HEK293 (cell line): ENCODE data around the gene WDCP.

Experiments used
- EGR2 ChIP-seq: fragments of 450-650 bp; formaldehyde crosslinking; IDR thresholded peaks from 2 replicates; pipeline ENCODE4 v1.5.1; 2016; ENCODE audit warnings: low read depth, missing biosample characterization, missing genetic modification characterization
- FEZF1 ChIP-seq: fragments of 450-650 bp; formaldehyde crosslinking; IDR thresholded peaks from 2 replicates; pipeline ENCODE4 v1.5.1; 2016; ENCODE audit warnings: missing biosample characterization, missing genetic modification characterization
- GLIS2 ChIP-seq: fragments of 450-650 bp; formaldehyde crosslinking; IDR thresholded peaks from 2 replicates; pipeline ENCODE4 v1.5.1; 2016; ENCODE audit warnings: missing biosample characterization, missing genetic modification characterization
- IKZF3 ChIP-seq: fragments of 450-650 bp; IDR thresholded peaks from 2 replicates; pipeline ENCODE4 v1.5.0; 2018; ENCODE audit warnings: missing biosample characterization, mild to moderate bottlenecking, missing genetic modification characterization, moderate library complexity
- KLF7 ChIP-seq: fragments of 450-650 bp; formaldehyde crosslinking; IDR thresholded peaks from 2 replicates; pipeline ENCODE4 v1.5.1; 2016; ENCODE audit warnings: missing biosample characterization, missing genetic modification characterization, borderline replicate concordance
- KLF9 ChIP-seq: fragments of 450-650 bp; formaldehyde crosslinking; IDR thresholded peaks from 2 replicates; pipeline ENCODE4 v1.5.1; 2016; ENCODE audit warnings: missing biosample characterization, missing genetic modification characterization, low read depth
- MZF1 ChIP-seq: fragments of 450-650 bp; formaldehyde crosslinking; IDR thresholded peaks from 2 replicates; pipeline ENCODE4 v1.5.1; 2017; ENCODE audit warnings: missing biosample characterization, missing genetic modification characterization, borderline replicate concordance
- PRDM1 ChIP-seq: fragments of 450-650 bp; formaldehyde crosslinking; IDR thresholded peaks from 2 replicates; pipeline ENCODE4; 2016; ENCODE audit warnings: missing biosample characterization, missing genetic modification characterization
- SALL2 ChIP-seq: fragments of 450-650 bp; formaldehyde crosslinking; IDR thresholded peaks from 2 replicates; pipeline ENCODE4 v1.5.0; 2017; ENCODE audit warnings: missing biosample characterization, mild to moderate bottlenecking, missing genetic modification characterization, borderline replicate concordance
- TSHZ1 ChIP-seq: fragments of 450-650 bp; formaldehyde crosslinking; IDR thresholded peaks from 2 replicates; pipeline ENCODE4 v1.5.1; 2016; ENCODE audit warnings: missing biosample characterization, missing genetic modification characterization, borderline replicate concordance
- ZBTB48 ChIP-seq: fragments of 450-650 bp; formaldehyde crosslinking; IDR thresholded peaks from 2 replicates; pipeline ENCODE4 v1.5.1; 2016; ENCODE audit warnings: missing biosample characterization, missing genetic modification characterization
- ZBTB49 ChIP-seq: fragments of 450-650 bp; formaldehyde crosslinking; IDR thresholded peaks from 2 replicates; pipeline ENCODE4 v1.5.1; 2016; ENCODE audit warnings: missing biosample characterization, missing genetic modification characterization, low read depth
- ZFHX2 ChIP-seq: fragments of 450-650 bp; formaldehyde crosslinking; conservative IDR thresholded peaks from 2 replicates; pipeline ENCODE4 v1.5.1; 2016; ENCODE audit warnings: missing biosample characterization, missing genetic modification characterization
- ZFP37 ChIP-seq: fragments of 450-650 bp; formaldehyde crosslinking; IDR thresholded peaks from 2 replicates; pipeline ENCODE4 v1.5.1; 2016; ENCODE audit warnings: missing biosample characterization, missing genetic modification characterization
- ZNF10 ChIP-seq: fragments of 450-650 bp; formaldehyde crosslinking; IDR thresholded peaks from 2 replicates; pipeline ENCODE4 v1.5.1; 2017; ENCODE audit warnings: missing biosample characterization, missing genetic modification characterization
- ZNF112 ChIP-seq: fragments of 450-650 bp; formaldehyde crosslinking; IDR thresholded peaks from 2 replicates; pipeline ENCODE4 v1.5.0; 2017; ENCODE audit warnings: missing biosample characterization, missing genetic modification characterization
- ZNF121 ChIP-seq: fragments of 450-650 bp; formaldehyde crosslinking; IDR thresholded peaks from 2 replicates; pipeline ENCODE4 v1.5.1; 2016; ENCODE audit warnings: missing biosample characterization, missing genetic modification characterization
- ZNF133 ChIP-seq: fragments of 450-650 bp; formaldehyde crosslinking; IDR thresholded peaks from 2 replicates; pipeline ENCODE4 v1.5.1; 2016; ENCODE audit warnings: missing biosample characterization, missing genetic modification characterization
- ZNF239 ChIP-seq: fragments of 450-650 bp; formaldehyde crosslinking; IDR thresholded peaks from 2 replicates; pipeline ENCODE4 v1.5.1; 2016; ENCODE audit warnings: missing biosample characterization, missing genetic modification characterization
- ZNF394 ChIP-seq: fragments of 450-650 bp; formaldehyde crosslinking; IDR thresholded peaks from 2 replicates; pipeline ENCODE4 v1.5.1; 2016; ENCODE audit warnings: missing biosample characterization, missing genetic modification characterization, mild to moderate bottlenecking, moderate library complexity, borderline replicate concordance
- ZNF548 ChIP-seq: fragments of 450-650 bp; formaldehyde crosslinking; IDR thresholded peaks from 2 replicates; pipeline ENCODE4 v1.5.1; 2016; ENCODE audit warnings: missing biosample characterization, missing genetic modification characterization
- ZNF629 ChIP-seq: fragments of 450-650 bp; formaldehyde crosslinking; IDR thresholded peaks from 2 replicates; pipeline ENCODE4 v1.5.1; 2017; ENCODE audit warnings: missing biosample characterization, missing genetic modification characterization
- ZNF660 ChIP-seq: fragments of 450-650 bp; IDR thresholded peaks from 2 replicates; pipeline ENCODE4 v1.5.1; 2018; ENCODE audit warnings: missing biosample characterization, mild to moderate bottlenecking, missing genetic modification characterization
- ZNF785 ChIP-seq: fragments of 450-650 bp; formaldehyde crosslinking; IDR thresholded peaks from 2 replicates; pipeline ENCODE4 v1.5.1; 2016; ENCODE audit warnings: missing biosample characterization, missing genetic modification characterization
- ZNF830 ChIP-seq: fragments of 450-650 bp; IDR thresholded peaks from 2 replicates; pipeline ENCODE4 v1.5.0; 2018; ENCODE audit warnings: missing biosample characterization, missing genetic modification characterization, low read depth, mild to moderate bottlenecking, moderate library complexity
- ZSCAN16 ChIP-seq: fragments of 450-650 bp; formaldehyde crosslinking; IDR thresholded peaks from 2 replicates; pipeline ENCODE4 v1.5.1; 2016; ENCODE audit warnings: missing biosample characterization, missing genetic modification characterization
- ZSCAN5A ChIP-seq: fragments of 450-650 bp; formaldehyde crosslinking; IDR thresholded peaks from 2 replicates; pipeline ENCODE4 v1.5.1; 2016; ENCODE audit warnings: missing biosample characterization, missing genetic modification characterization
- TF ChIP-seq, protein P1 (sequence below): fragments of 450-650 bp; formaldehyde crosslinking; IDR thresholded peaks from 2 replicates; pipeline ENCODE4 v1.5.1; 2016; ENCODE audit warnings: missing biosample characterization, missing genetic modification characterization
- TF ChIP-seq, protein P2 (sequence below): fragments of 450-650 bp; formaldehyde crosslinking; IDR thresholded peaks from 2 replicates; pipeline ENCODE4 v1.5.1; 2016; ENCODE audit warnings: missing biosample characterization, missing genetic modification characterization

Gene WDCP

DNA sequence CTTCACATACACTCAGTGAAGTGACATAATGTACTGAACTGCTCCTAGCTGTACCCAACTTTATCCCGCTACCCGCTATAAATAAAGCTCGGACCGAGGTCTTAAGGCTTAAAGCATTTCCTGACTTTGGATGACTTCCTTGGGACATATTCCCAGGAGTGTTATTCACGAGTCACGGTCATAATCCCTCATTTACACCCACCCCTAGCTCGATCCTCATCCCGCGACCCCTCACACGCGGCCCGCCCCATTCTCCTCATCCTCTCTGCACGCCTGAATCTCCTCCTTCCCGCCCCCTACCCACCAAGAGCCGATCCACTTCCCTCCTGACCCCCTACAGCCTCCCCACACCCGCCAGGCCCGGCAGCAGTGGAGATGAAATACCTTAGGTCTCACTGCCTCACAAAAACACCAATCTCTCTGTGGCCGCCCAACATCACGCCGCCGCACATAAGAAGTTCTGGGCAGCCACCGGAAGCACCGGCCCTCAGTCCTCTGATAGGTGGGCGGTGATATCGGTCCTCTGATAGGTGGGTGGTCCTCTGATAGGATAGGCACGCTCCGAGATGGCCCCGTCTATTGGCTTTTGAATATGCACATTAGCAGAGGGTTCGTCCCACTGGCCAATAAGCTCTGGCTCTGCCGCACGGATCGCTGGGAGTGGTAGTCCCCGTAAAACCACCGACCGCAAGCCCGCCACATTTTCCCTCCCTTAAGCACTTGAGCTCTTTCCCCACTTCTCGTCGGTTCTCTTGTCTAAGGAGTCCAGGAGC, at the start of gene WDCP (continued):
- TF ChIP-seq, protein P1, sequence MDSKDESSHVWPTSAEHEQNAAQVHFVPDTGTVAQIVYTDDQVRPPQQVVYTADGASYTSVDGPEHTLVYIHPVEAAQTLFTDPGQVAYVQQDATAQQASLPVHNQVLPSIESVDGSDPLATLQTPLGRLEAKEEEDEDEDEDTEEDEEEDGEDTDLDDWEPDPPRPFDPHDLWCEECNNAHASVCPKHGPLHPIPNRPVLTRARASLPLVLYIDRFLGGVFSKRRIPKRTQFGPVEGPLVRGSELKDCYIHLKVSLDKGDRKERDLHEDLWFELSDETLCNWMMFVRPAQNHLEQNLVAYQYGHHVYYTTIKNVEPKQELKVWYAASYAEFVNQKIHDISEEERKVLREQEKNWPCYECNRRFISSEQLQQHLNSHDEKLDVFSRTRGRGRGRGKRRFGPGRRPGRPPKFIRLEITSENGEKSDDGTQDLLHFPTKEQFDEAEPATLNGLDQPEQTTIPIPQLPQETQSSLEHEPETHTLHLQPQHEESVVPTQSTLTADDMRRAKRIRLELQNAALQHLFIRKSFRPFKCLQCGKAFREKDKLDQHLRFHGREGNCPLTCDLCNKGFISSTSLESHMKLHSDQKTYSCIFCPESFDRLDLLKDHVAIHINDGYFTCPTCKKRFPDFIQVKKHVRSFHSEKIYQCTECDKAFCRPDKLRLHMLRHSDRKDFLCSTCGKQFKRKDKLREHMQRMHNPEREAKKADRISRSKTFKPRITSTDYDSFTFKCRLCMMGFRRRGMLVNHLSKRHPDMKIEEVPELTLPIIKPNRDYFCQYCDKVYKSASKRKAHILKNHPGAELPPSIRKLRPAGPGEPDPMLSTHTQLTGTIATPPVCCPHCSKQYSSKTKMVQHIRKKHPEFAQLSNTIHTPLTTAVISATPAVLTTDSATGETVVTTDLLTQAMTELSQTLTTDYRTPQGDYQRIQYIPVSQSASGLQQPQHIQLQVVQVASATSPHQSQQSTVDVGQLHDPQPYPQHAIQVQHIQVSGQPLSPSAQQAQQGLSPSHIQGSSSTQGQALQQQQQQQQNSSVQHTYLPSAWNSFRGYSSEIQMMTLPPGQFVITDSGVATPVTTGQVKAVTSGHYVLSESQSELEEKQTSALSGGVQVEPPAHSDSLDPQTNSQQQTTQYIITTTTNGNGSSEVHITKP (tag by site-specific recombination) = 0 out of 2 replicates have a peak, but pooled peaks have one; percentile 26
- no peak for TF ChIP-seq ZNF785 (tag by site-specific recombination)
- TF ChIP-seq ZSCAN5A (tag by site-specific recombination) = 0 out of 2 replicates have a peak, but pooled peaks have one; percentile 31
- no peak for TF ChIP-seq FEZF1 (tag by site-specific recombination)
- no peak for TF ChIP-seq ZBTB49 (tag by site-specific recombination)
- no peak for TF ChIP-seq ZNF830 (tag by site-specific recombination)
- TF ChIP-seq SALL2 (tag by site-specific recombination) = no peak
- no peak for TF ChIP-seq ZNF133 (tag by site-specific recombination)
- peak; percentile 73 for TF ChIP-seq ZBTB48 (tag by site-specific recombination)
- no peak for TF ChIP-seq TSHZ1 (tag by site-specific recombination)
- no peak for TF ChIP-seq PRDM1
- TF ChIP-seq ZNF121 (tag by site-specific recombination) = no peak
- TF ChIP-seq, protein P2, sequence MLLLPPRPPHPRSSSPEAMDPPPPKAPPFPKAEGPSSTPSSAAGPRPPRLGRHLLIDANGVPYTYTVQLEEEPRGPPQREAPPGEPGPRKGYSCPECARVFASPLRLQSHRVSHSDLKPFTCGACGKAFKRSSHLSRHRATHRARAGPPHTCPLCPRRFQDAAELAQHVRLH (tag by site-specific recombination) = no peak
- peak; percentile 55 for TF ChIP-seq EGR2 (tag by site-specific recombination)
- peak; percentile 67 for TF ChIP-seq ZFHX2 (tag by site-specific recombination)
- peak; percentile 59; the same call in 1 of the 2 replicates for TF ChIP-seq ZFP37
- TF ChIP-seq ZSCAN16 (tag by site-specific recombination) = no peak
- TF ChIP-seq GLIS2 (tag by site-specific recombination) = peak; percentile 62; the same call in 1 of the 2 replicates
- TF ChIP-seq IKZF3 (tag by site-specific recombination) = no peak
- no peak for TF ChIP-seq ZNF239 (tag by site-specific recombination)
- TF ChIP-seq ZNF629 (tag by site-specific recombination) = no peak
- TF ChIP-seq MZF1 (tag by site-specific recombination) = no peak
- TF ChIP-seq ZNF394 (tag by site-specific recombination) = no peak
- no peak for TF ChIP-seq ZNF10 (tag by site-specific recombination)
- no peak for TF ChIP-seq ZNF548 (tag by site-specific recombination)
- peak; percentile 20; the same call in 1 of the 2 replicates for TF ChIP-seq KLF7 (tag by site-specific recombination)
- peak; percentile 57; the same call in 1 of the 2 replicates for TF ChIP-seq KLF9 (tag by site-specific recombination)
- no peak for TF ChIP-seq ZNF112 (tag by site-specific recombination)
- TF ChIP-seq ZNF660 (tag by site-specific recombination) = no peak
